Panc1 (cell line): ENCODE measurements around the gene PPP4R2. TPM values are rescaled to one million over a fixed set of nuclear protein-coding genes. Genes with fewer than 3 reads are reported as not detected.

Source experiments
- ATAC-seq: fragments of 200-7000 bp; cut with Tn5 transposase; 2 replicates; pipeline ENCODE4 v1.9.1; 2020; ENCODE audit warnings: mild to moderate bottlenecking, moderate library complexity
- BruUV-seq: library from RNA; stranded (reverse); fragments of 400-500 nt; replicated peaks from 2 replicates; lab custom pipeline; 2021; lab: Mats Ljungman, UMichigan
- CTCF ChIA-PET: fragments of 300-600 bp; sonication (Branson Sonifier 250); formaldehyde crosslinking; loops from one replicate; lab custom pipeline; 2022; ENCODE audit warnings: antibody characterized with exemption; lab: Charles Lee
- POLR2A ChIA-PET: fragments of 300-600 bp; sonication (Branson Sonifier 250); formaldehyde crosslinking; loops from one replicate; lab custom pipeline; 2022; ENCODE audit warnings: antibody characterized with exemption; lab: Charles Lee
- DNase-seq: peaks from one replicate; pipeline ENCODE4 v3.0.0-alpha.2; 2010; ENCODE audit warnings: low read depth, low spot score
- H3K27ac ChIP-seq: 2 replicates; pipeline ENCODE4 v1.5.1; 2011; ENCODE audit warnings: mild to moderate bottlenecking, low read length, inconsistent platforms
- H3K27me3 ChIP-seq: fragments of 200-500 bp; sonication (Bioruptor generic); 2 replicates; pipeline ENCODE4 v1.6.0; 2014; ENCODE audit warnings: low read length, inconsistent platforms; ENCODE audit not compliant: control insufficient read depth, insufficient read depth
- H3K36me3 ChIP-seq: fragments of 200-500 bp; sonication (Bioruptor generic); 2 replicates; pipeline ENCODE4 v1.5.1; 2014; ENCODE audit warnings: inconsistent platforms, mild to moderate bottlenecking, low read length, moderate library complexity; ENCODE audit not compliant: control insufficient read depth, insufficient read depth
- H3K4me1 ChIP-seq: 2 replicates; pipeline ENCODE4 v1.5.1; 2011; ENCODE audit warnings: inconsistent platforms, mild to moderate bottlenecking, low read length, moderate library complexity; ENCODE audit not compliant: control insufficient read depth, insufficient read depth
- H3K4me3 ChIP-seq, 2 experiments: 2 replicates each; pipeline ENCODE4 v1.5.1; 2011 to 2012; ENCODE audit warnings: low read depth in 2 of 2, low read length in 2 of 2, mild to moderate bottlenecking in 2 of 2, inconsistent platforms in 1 of 2, moderate library complexity in 1 of 2
- H3K9me3 ChIP-seq: fragments of 200-500 bp; sonication (Bioruptor generic); 2 replicates; pipeline ENCODE4 v1.5.1; 2014; ENCODE audit warnings: low read depth, mild to moderate bottlenecking, inconsistent platforms, low read length, moderate library complexity; ENCODE audit not compliant: control insufficient read depth, insufficient read depth
- CTCF ChIP-seq: fragments of 450-650 bp; IDR thresholded peaks from 2 replicates; pipeline ENCODE4 v1.5.1; 2017; ENCODE audit warnings: mild to moderate bottlenecking
- POLR2AphosphoS5 ChIP-seq: IDR thresholded peaks from 2 replicates; pipeline ENCODE4 v1.6.1; 2012; ENCODE audit warnings: mild to moderate bottlenecking, low read depth, low read length, moderate library complexity
- REST ChIP-seq, 2 experiments: IDR thresholded peaks; 2 replicates each; pipeline ENCODE4 v1.6.1; 2011 to 2012; ENCODE audit warnings: low read depth in 2 of 2, control low read depth in 1 of 2, low read length in 1 of 2, mild to moderate bottlenecking in 1 of 2, moderate library complexity in 1 of 2; ENCODE audit not compliant: insufficient read depth in 1 of 2
- SIN3A ChIP-seq: IDR thresholded peaks from 2 replicates; pipeline ENCODE4 v1.6.1; 2012; ENCODE audit warnings: low read depth, mild to moderate bottlenecking, low read length, moderate library complexity, borderline replicate concordance; ENCODE audit not compliant: insufficient read depth
- TCF7L2 ChIP-seq: IDR thresholded peaks from 2 replicates; pipeline ENCODE4 v1.6.1; 2011; ENCODE audit warnings: mild to moderate bottlenecking, low read depth, low read length, inconsistent platforms
- in situ Hi-C: cut with HindIII; loops from 2 replicates; pipeline ENCODE4 v1.10.0; 2016; ENCODE audit warnings: low sequenced_read_pairs, low pct_unique_long_range_greater_than_20kb
- intact Hi-C: fragments of 100-400 bp; cut with micrococcal nuclease; formaldehyde crosslinking; loops from one replicate; pipeline ENCODE4 v1.10.0; 2022; ENCODE audit not compliant: unreplicated experiment
- total RNA-seq: library from RNA; stranded (reverse); gene quantifications from one replicate; pipeline ENCODE4 v1.2.1, GENCODE V29; 2021; ENCODE audit not compliant: unreplicated experiment

The PPP4R2 gene
- total RNA-seq, 1 experiment from 2014 or later = 59.8 TPM

- no peaks in the 10 kb centered on the region for H3K27me3 ChIP-seq
- ChIA-PET CTCF (no interaction called here), POLR2A (no interaction called here)
- no peaks in the 10 kb centered on the region for H3K9me3 ChIP-seq
- TF ChIP-seq SIN3A (no peak), POLR2AphosphoS5 (no peak), TCF7L2 (no peak), CTCF (no peak), REST (IDR thresholded peaks at IDR 0.05; ENCODE audit: insufficient read depth in 1 of 2, low read depth in 2 of 2, low read length in 1 of 2) (no peak)
- no peak overlapping the region for H3K27ac ChIP-seq
- no peaks in the 10 kb centered on the region for H3K36me3 ChIP-seq
- no peak overlapping the region for H3K4me3 ChIP-seq
- intact Hi-C loops = no loop called here
- in situ Hi-C loops = no loop called here
- DNase-seq (no peak), ATAC-seq (no peak)
- H3K4me1 ChIP-seq = no peaks in the 10 kb centered on the region
- BruUV-seq = no TSS peak
These were observed 45.8 kb upstream of the PPP4R2 start for GRCh38 chr3:72950801-72951200.

GRCh38 chr3:72951259-72951722 is 45.3 kb upstream of the PPP4R2 start:
- Histone ChIP-seq H3K4me1 (no peaks in the 10 kb centered on the region), H3K36me3 (no peaks in the 10 kb centered on the region), H3K27me3 (no peaks in the 10 kb centered on the region), H3K9me3 (no peaks in the 10 kb centered on the region), H3K27ac (no peak overlapping the region), H3K4me3 (no peak overlapping the region)
- ChIA-PET POLR2A (no interaction called here), CTCF (no interaction called here)
- intact Hi-C loops = no loop called here
- no TSS peak for BruUV-seq
- no peak for TF ChIP-seq SIN3A
- TF ChIP-seq TCF7L2 = no peak
- no peak for TF ChIP-seq CTCF
- TF ChIP-seq POLR2AphosphoS5 = no peak
- no peak for TF ChIP-seq REST (IDR thresholded peaks at IDR 0.05; ENCODE audit: insufficient read depth in 1 of 2, low read depth in 2 of 2, low read length in 1 of 2)
- ATAC-seq = no peak
- DNase-seq = no peak
- in situ Hi-C loops = no loop called here
